ENCODE results near the gene SYT1. TPM values are rescaled to one million over a fixed set of nuclear protein-coding genes. Genes with fewer than 3 reads are reported as not detected.

Gene SYT1
- total and polyA plus RNA-seq, 10 donors: 0.56 to 7.3 (median 2.6) TPM

GRCh38 chr12:79223210-79223609, 358.6 kb downstream of the SYT1 start:
- TF ChIP-seq POLR2A (IDR thresholded peaks at IDR 0.05) (no peak), POLR2AphosphoS5 (IDR thresholded peaks at IDR 0.05) (no peak)
- TF ChIP-seq, protein P1, sequence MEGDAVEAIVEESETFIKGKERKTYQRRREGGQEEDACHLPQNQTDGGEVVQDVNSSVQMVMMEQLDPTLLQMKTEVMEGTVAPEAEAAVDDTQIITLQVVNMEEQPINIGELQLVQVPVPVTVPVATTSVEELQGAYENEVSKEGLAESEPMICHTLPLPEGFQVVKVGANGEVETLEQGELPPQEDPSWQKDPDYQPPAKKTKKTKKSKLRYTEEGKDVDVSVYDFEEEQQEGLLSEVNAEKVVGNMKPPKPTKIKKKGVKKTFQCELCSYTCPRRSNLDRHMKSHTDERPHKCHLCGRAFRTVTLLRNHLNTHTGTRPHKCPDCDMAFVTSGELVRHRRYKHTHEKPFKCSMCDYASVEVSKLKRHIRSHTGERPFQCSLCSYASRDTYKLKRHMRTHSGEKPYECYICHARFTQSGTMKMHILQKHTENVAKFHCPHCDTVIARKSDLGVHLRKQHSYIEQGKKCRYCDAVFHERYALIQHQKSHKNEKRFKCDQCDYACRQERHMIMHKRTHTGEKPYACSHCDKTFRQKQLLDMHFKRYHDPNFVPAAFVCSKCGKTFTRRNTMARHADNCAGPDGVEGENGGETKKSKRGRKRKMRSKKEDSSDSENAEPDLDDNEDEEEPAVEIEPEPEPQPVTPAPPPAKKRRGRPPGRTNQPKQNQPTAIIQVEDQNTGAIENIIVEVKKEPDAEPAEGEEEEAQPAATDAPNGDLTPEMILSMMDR (IDR thresholded peaks at IDR 0.05 in 8 of 11, conservative IDR thresholded peaks at IDR 0.05 in 3 of 11): no peak
- intact Hi-C loops (cut with DNase I; ENCODE audit: low total_unique reads): no loop called here
- WGBS, 5 donors: 83 to 96% (median 88%) methylated on average over 1 of the region's 1 CpG
- H3K36me3 ChIP-seq: no peaks in the 10 kb centered on the region
- no peak overlapping the region for H3K4me3 ChIP-seq
- H3K9me3 ChIP-seq: peaks cover 0 to 48% (median 44%) of the 10 kb centered on the region in 8 donors
- DNase-seq: peak; percentile 47
- no peaks in the 10 kb centered on the region for H3K4me1 ChIP-seq
- H3K27ac ChIP-seq: no peak overlapping the region
- no peaks in the 10 kb centered on the region for H3K27me3 ChIP-seq (replicated peaks in 1 of 7)

GRCh38 chr12:79223761-79224160, 359.2 kb downstream of the SYT1 start:
- no peaks in the 10 kb centered on the region for H3K36me3 ChIP-seq
- intact Hi-C loops (cut with DNase I; ENCODE audit: low total_unique reads): no loop called here
- peaks cover 0 to 48% (median 44%) of the 10 kb centered on the region in 8 donors for H3K9me3 ChIP-seq
- DNase-seq: no peak
- 64 to 85% (median 72%) methylated on average over 2 of the region's 2 CpGs for WGBS, 5 donors
- H3K4me3 ChIP-seq: no peak overlapping the region
- TF ChIP-seq POLR2A (IDR thresholded peaks at IDR 0.05): no peak
- no peak for TF ChIP-seq POLR2AphosphoS5 (IDR thresholded peaks at IDR 0.05)
- TF ChIP-seq, protein P1 (IDR thresholded peaks at IDR 0.05 in 8 of 11, conservative IDR thresholded peaks at IDR 0.05 in 3 of 11): no peak
- H3K27ac ChIP-seq: no peak overlapping the region
- H3K27me3 ChIP-seq (replicated peaks in 1 of 7): no peaks in the 10 kb centered on the region
- no peaks in the 10 kb centered on the region for H3K4me1 ChIP-seq

DNA sequence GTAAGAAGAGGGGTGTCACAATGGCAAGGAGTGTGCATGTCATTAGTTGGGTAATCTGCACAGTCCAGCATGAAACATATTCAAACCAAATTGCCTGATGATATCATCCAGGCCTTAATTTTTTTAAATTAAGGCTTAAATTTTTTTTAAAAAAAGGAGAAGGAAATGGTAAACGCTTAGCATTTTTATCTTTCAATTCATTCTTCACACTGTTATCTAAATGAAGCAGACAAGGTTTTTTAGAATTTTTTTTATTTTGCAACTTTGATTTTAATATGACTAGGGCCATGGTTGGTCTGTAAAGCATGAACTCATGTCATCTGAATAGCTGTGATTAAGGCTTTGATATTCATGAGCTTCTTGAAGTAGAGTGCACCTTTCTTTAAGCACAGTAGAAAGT, 362.5 kb downstream of the SYT1 start:
- TF ChIP-seq POLR2AphosphoS5 (IDR thresholded peaks at IDR 0.05): no peak
- TF ChIP-seq, protein P1 (IDR thresholded peaks at IDR 0.05 in 8 of 11, conservative IDR thresholded peaks at IDR 0.05 in 3 of 11): no peak
- no peak for TF ChIP-seq POLR2A (IDR thresholded peaks at IDR 0.05)
- Histone ChIP-seq H3K27me3 (replicated peaks in 1 of 7) (no peaks in the 10 kb centered on the region), H3K36me3 (no peaks in the 10 kb centered on the region), H3K9me3 (peaks cover 0 to 23% (median 16%) of the 10 kb centered on the region in 8 donors), H3K27ac (no peak overlapping the region), H3K4me3 (no peak overlapping the region), H3K4me1 (no peaks in the 10 kb centered on the region)
- no peak for DNase-seq
- intact Hi-C loops (cut with DNase I; ENCODE audit: low total_unique reads): no loop called here
- 15 to 32% (median 23%) methylated on average over 1 of the region's 1 CpG for WGBS, 5 donors

- H3K27ac ChIP-seq: no peak overlapping the region
- H3K4me1 ChIP-seq: no peaks in the 10 kb centered on the region
- H3K4me3 ChIP-seq: no peak overlapping the region
- TF ChIP-seq, protein P1 (IDR thresholded peaks at IDR 0.05 in 8 of 11, conservative IDR thresholded peaks at IDR 0.05 in 3 of 11): no peak
- TF ChIP-seq POLR2A (IDR thresholded peaks at IDR 0.05): no peak
- TF ChIP-seq POLR2AphosphoS5 (IDR thresholded peaks at IDR 0.05): no peak
- H3K27me3 ChIP-seq (replicated peaks in 1 of 7): no peaks in the 10 kb centered on the region
- peaks cover 0 to 17% (median 11%) of the 10 kb centered on the region in 8 donors for H3K9me3 ChIP-seq
- no peak for DNase-seq
- 85 to 91% (median 89%) methylated on average over 3 of the region's 3 CpGs for WGBS, 5 donors
- no peaks in the 10 kb centered on the region for H3K36me3 ChIP-seq
- intact Hi-C loops (cut with DNase I; ENCODE audit: low total_unique reads): no loop called here
Observed at GRCh38 chr12:79227646-79228045, 363.1 kb downstream of the SYT1 start.
